Activated CD4-positive, alpha-beta memory T cell treated with anti-CD3 and anti-CD28 coated beads for 36 hours (primary cell): Measurements from ENCODE around the gene NT5DC3. TPM values are rescaled to one million over a fixed set of nuclear protein-coding genes. Genes with fewer than 3 reads are reported as not detected.

ENCODE experiments used
- CTCF ChIA-PET: fragments of 350-600 bp; sonication (Branson Sonifier 250); formaldehyde crosslinking; loops from one replicate; lab custom pipeline; 2021; ENCODE audit warnings: antibody characterized with exemption, inconsistent platforms; lab: Charles Lee
- POLR2A ChIA-PET: fragments of 350-600 bp; sonication (Branson Sonifier 250); formaldehyde crosslinking; loops from one replicate; lab custom pipeline; 2021; ENCODE audit warnings: antibody characterized with exemption; lab: Charles Lee
- DNase-seq: peaks from one replicate; pipeline ENCODE4 v3.0.0-alpha.2; 2020
- H3K27ac Mint-ChIP-seq: one replicate; pipeline ENCODE4 v1.8.0; 2021; ENCODE audit warnings: mixed read lengths
- H3K27me3 Mint-ChIP-seq: one replicate; pipeline ENCODE4 v1.8.0; 2021; ENCODE audit warnings: mixed read lengths
- H3K36me3 Mint-ChIP-seq: one replicate; pipeline ENCODE4 v1.8.0; 2021; ENCODE audit warnings: mixed read lengths
- H3K4me1 Mint-ChIP-seq: one replicate; pipeline ENCODE4 v1.8.0; 2021; ENCODE audit warnings: low read depth, mixed read lengths
- H3K4me3 Mint-ChIP-seq: one replicate; pipeline ENCODE4 v1.8.0; 2021; ENCODE audit warnings: mild to moderate bottlenecking, mixed read lengths
- H3K9me3 Mint-ChIP-seq: one replicate; pipeline ENCODE4 v1.8.0; 2021; ENCODE audit warnings: mixed read lengths
- intact Hi-C: fragments of 100-400 bp; cut with micrococcal nuclease; formaldehyde crosslinking; loops from one replicate; pipeline ENCODE4 v1.15.1; 2023
- total RNA-seq, 2 experiments: library from RNA; stranded (reverse); gene quantifications; one replicate each; pipeline ENCODE4 v1.2.3, GENCODE V29; 2021

NT5DC3 gene
- total RNA-seq, 2 experiments from 2014 or later, result 6.8 to 7.5 TPM

GRCh38 chr12:103827911-103828391 lies 13.1 kb downstream of the NT5DC3 start:
- H3K4me3 Mint-ChIP-seq, result no peak overlapping the region
- DNase-seq, result no peak
- H3K36me3 Mint-ChIP-seq, result peaks cover 7% of the 10 kb centered on the region
- no peak overlapping the region for H3K27ac Mint-ChIP-seq
- H3K9me3 Mint-ChIP-seq, result peaks cover 7% of the 10 kb centered on the region
- ChIA-PET POLR2A (no interaction called here), CTCF (no interaction called here)
- no peaks in the 10 kb centered on the region for H3K27me3 Mint-ChIP-seq
- H3K4me1 Mint-ChIP-seq, result peaks cover 5% of the 10 kb centered on the region
- intact Hi-C loops, result no loop called here

GRCh38 chr12:103824845-103825244 lies 16.2 kb downstream of the NT5DC3 start:
- H3K4me1 Mint-ChIP-seq, result peaks cover 6% of the 10 kb centered on the region
- intact Hi-C loops, result no loop called here
- POLR2A ChIA-PET, result no interaction called here
- CTCF ChIA-PET, result no interaction called here
- H3K27me3 Mint-ChIP-seq, result no peaks in the 10 kb centered on the region
- H3K4me3 Mint-ChIP-seq, result no peak overlapping the region
- peaks cover 10% of the 10 kb centered on the region for H3K9me3 Mint-ChIP-seq
- H3K36me3 Mint-ChIP-seq, result peaks cover 13% of the 10 kb centered on the region
- no peak overlapping the region for H3K27ac Mint-ChIP-seq
- no peak for DNase-seq

- H3K27ac Mint-ChIP-seq, result no peak overlapping the region
- ChIA-PET CTCF (no interaction called here), POLR2A (no interaction called here)
- H3K4me1 Mint-ChIP-seq, result peaks cover 8% of the 10 kb centered on the region
- H3K9me3 Mint-ChIP-seq, result peaks cover 10% of the 10 kb centered on the region
- H3K36me3 Mint-ChIP-seq, result peaks cover 15% of the 10 kb centered on the region
- no peak overlapping the region for H3K4me3 Mint-ChIP-seq
- H3K27me3 Mint-ChIP-seq, result no peaks in the 10 kb centered on the region
- intact Hi-C loops, result no loop called here
- no peak for DNase-seq
These were observed 16.7 kb downstream of the NT5DC3 start for GRCh38 chr12:103824290-103824689.

- intact Hi-C loops, result no loop called here
- Mint-ChIP-seq H3K4me3 (no peak overlapping the region), H3K27ac (no peak overlapping the region), H3K36me3 (peaks cover 15% of the 10 kb centered on the region), H3K4me1 (peaks cover 11% of the 10 kb centered on the region), H3K27me3 (no peaks in the 10 kb centered on the region), H3K9me3 (peaks cover 10% of the 10 kb centered on the region)
- CTCF ChIA-PET, result no interaction called here
- POLR2A ChIA-PET, result no interaction called here
- no peak for DNase-seq
These were observed 17.2 kb downstream of the NT5DC3 start for GRCh38 chr12:103823871-103824270.

- H3K4me1 Mint-ChIP-seq, result peaks cover 16% of the 10 kb centered on the region
- no peak overlapping the region for H3K4me3 Mint-ChIP-seq
- no peak for DNase-seq
- peaks cover 15% of the 10 kb centered on the region for H3K36me3 Mint-ChIP-seq
- ChIA-PET CTCF (no interaction called here), POLR2A (no interaction called here)
- H3K9me3 Mint-ChIP-seq, result peaks cover 10% of the 10 kb centered on the region
- intact Hi-C loops, result no loop called here
- H3K27me3 Mint-ChIP-seq, result no peaks in the 10 kb centered on the region
- H3K27ac Mint-ChIP-seq, result no peak overlapping the region
These were observed 19.3 kb downstream of the NT5DC3 start for GRCh38 chr12:103821773-103822172.

GRCh38 chr12:103820881-103821489 lies 20.0 kb downstream of the NT5DC3 start:
- intact Hi-C loops, result no loop called here
- ChIA-PET CTCF (no interaction called here), POLR2A (no interaction called here)
- DNase-seq, result no peak
- Mint-ChIP-seq H3K27me3 (no peaks in the 10 kb centered on the region), H3K4me3 (no peak overlapping the region), H3K36me3 (peaks cover 15% of the 10 kb centered on the region), H3K4me1 (peaks cover 16% of the 10 kb centered on the region), H3K9me3 (peaks cover 10% of the 10 kb centered on the region), H3K27ac (no peak overlapping the region)

GRCh38 chr12:103820361-103820760 lies 20.7 kb downstream of the NT5DC3 start:
- ChIA-PET POLR2A (no interaction called here), CTCF (no interaction called here)
- H3K4me1 Mint-ChIP-seq, result peaks cover 16% of the 10 kb centered on the region
- H3K9me3 Mint-ChIP-seq, result peaks cover 10% of the 10 kb centered on the region
- intact Hi-C loops, result no loop called here
- peaks cover 15% of the 10 kb centered on the region for H3K36me3 Mint-ChIP-seq
- no peak overlapping the region for H3K27ac Mint-ChIP-seq
- H3K4me3 Mint-ChIP-seq, result no peak overlapping the region
- no peaks in the 10 kb centered on the region for H3K27me3 Mint-ChIP-seq
- DNase-seq, result no peak

- no peak for DNase-seq
- ChIA-PET POLR2A (no interaction called here), CTCF (no interaction called here)
- no peaks in the 10 kb centered on the region for H3K27me3 Mint-ChIP-seq
- H3K4me1 Mint-ChIP-seq, result peaks cover 16% of the 10 kb centered on the region
- no peak overlapping the region for H3K4me3 Mint-ChIP-seq
- intact Hi-C loops, result no loop called here
- peaks cover 15% of the 10 kb centered on the region for H3K36me3 Mint-ChIP-seq
- no peak overlapping the region for H3K27ac Mint-ChIP-seq
- peaks cover 10% of the 10 kb centered on the region for H3K9me3 Mint-ChIP-seq
These were observed 21.1 kb downstream of the NT5DC3 start for GRCh38 chr12:103819892-103820291.

- CTCF ChIA-PET, result no interaction called here
- peaks cover 10% of the 10 kb centered on the region for H3K9me3 Mint-ChIP-seq
- H3K4me3 Mint-ChIP-seq, result no peak overlapping the region
These were observed 21.7 kb downstream of the NT5DC3 start for GRCh38 chr12:103819312-103819711.

GRCh38 chr12:103817791-103818190 lies 23.2 kb downstream of the NT5DC3 start:
- H3K4me3 Mint-ChIP-seq, result no peak overlapping the region
- H3K27ac Mint-ChIP-seq, result no peak overlapping the region
- H3K9me3 Mint-ChIP-seq, result peaks cover 10% of the 10 kb centered on the region
- peaks cover 26% of the 10 kb centered on the region for H3K36me3 Mint-ChIP-seq
- POLR2A ChIA-PET, result no interaction called here
- H3K4me1 Mint-ChIP-seq, result peaks cover 16% of the 10 kb centered on the region
- H3K27me3 Mint-ChIP-seq, result no peaks in the 10 kb centered on the region
- intact Hi-C loops, result no loop called here
- DNase-seq, result no peak
- CTCF ChIA-PET, result no interaction called here

More at GRCh38 chr12:103819312-103819711, 21.7 kb downstream of the NT5DC3 start:
- DNase-seq, result no peak
- POLR2A ChIA-PET, result no interaction called here
- H3K27ac Mint-ChIP-seq, result no peak overlapping the region
- no peaks in the 10 kb centered on the region for H3K27me3 Mint-ChIP-seq
- H3K4me1 Mint-ChIP-seq, result peaks cover 16% of the 10 kb centered on the region
- peaks cover 20% of the 10 kb centered on the region for H3K36me3 Mint-ChIP-seq
- intact Hi-C loops, result no loop called here

GRCh38 chr12:103816663-103817062 lies 24.4 kb downstream of the NT5DC3 start:
- no peak overlapping the region for H3K4me3 Mint-ChIP-seq
- no peak for DNase-seq
- peaks cover 23% of the 10 kb centered on the region for H3K36me3 Mint-ChIP-seq
- H3K9me3 Mint-ChIP-seq, result peaks cover 7% of the 10 kb centered on the region
- CTCF ChIA-PET, result no interaction called here
- no peak overlapping the region for H3K27ac Mint-ChIP-seq
- peaks cover 13% of the 10 kb centered on the region for H3K4me1 Mint-ChIP-seq
- POLR2A ChIA-PET, result no interaction called here
- intact Hi-C loops, result no loop called here
- no peaks in the 10 kb centered on the region for H3K27me3 Mint-ChIP-seq

- Mint-ChIP-seq H3K4me1 (peaks cover 11% of the 10 kb centered on the region), H3K27ac (no peak overlapping the region), H3K36me3 (peaks cover 10% of the 10 kb centered on the region), H3K27me3 (no peaks in the 10 kb centered on the region), H3K9me3 (no peaks in the 10 kb centered on the region), H3K4me3 (no peak overlapping the region)
- ChIA-PET POLR2A (no interaction called here), CTCF (no interaction called here)
- DNase-seq, result no peak
- intact Hi-C loops, result no loop called here
These were observed 26.6 kb downstream of the NT5DC3 start for GRCh38 chr12:103814436-103814835.

- intact Hi-C loops, result no loop called here
- ChIA-PET CTCF (no interaction called here), POLR2A (no interaction called here)
- Mint-ChIP-seq H3K4me3 (no peak overlapping the region), H3K36me3 (peaks cover 10% of the 10 kb centered on the region), H3K27ac (no peak overlapping the region), H3K27me3 (no peaks in the 10 kb centered on the region), H3K9me3 (no peaks in the 10 kb centered on the region), H3K4me1 (peaks cover 9% of the 10 kb centered on the region)
- DNase-seq, result no peak
These were observed 27.1 kb downstream of the NT5DC3 start for GRCh38 chr12:103813949-103814348.
